GM18870 (cell line): ENCODE data around the gene NR4A1.

Source experiments
- ATAC-seq: cut with Tn5 transposase; IDR thresholded peaks from one replicate; pipeline ENCODE4 v1.9.1; 2021; ENCODE audit warnings: moderate library complexity; ENCODE audit not compliant: unreplicated experiment

NR4A1 gene

GRCh38 chr12:52057638-52058576 lies 6.7 kb downstream of the NR4A1 start:
- ATAC-seq, result no peak

- ATAC-seq, result no peak
Measured at GRCh38 chr12:52058631-52059361, 7.6 kb downstream of the NR4A1 start.

DNA sequence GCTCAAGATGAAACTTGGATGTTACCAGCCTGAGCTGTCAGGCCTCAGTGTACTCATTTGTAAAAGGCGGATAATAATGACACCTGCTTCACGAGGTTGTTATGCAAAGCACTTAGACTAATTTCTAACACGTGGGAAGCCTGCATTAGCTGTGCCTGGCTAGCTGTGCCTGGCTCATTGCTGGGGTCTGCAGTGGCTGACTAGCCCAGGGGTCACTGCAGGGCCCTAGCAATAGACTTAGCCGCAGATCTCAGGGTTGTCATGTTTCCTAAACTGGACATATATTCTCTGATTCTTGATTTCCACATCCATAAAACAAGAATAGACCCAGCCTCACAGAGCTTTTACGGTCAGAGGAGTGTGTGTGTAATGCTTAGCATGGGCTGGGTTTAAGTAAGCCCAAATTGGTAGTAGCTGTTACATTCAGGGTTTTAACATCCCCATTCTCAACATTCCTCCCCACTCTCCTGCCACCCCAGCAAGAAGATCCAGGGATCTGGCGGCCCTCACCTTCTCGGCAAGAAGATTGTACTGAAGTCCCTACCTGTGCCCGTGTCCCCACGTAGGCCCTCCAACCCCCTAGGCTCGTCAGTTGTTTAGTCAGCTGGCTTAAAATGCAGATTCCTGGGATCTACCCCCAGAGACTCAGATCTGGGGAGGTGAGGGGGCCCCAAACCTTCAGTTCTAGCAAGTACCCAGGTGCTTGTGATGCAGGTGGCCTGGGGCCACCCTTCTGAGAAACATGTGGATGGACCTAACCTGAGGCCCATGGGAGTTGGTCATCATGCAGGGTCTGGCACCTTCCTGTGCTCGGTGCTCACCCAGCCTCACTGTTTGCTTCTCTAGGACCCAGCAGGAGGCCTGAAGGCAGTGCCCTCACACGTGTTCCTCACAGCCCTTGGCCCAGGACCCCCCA lies 8.6 kb downstream of the NR4A1 start:
- ATAC-seq, result no peak

- no peak for ATAC-seq
Measured at GRCh38 chr12:52060498-52061177, 9.4 kb downstream of the NR4A1 start.

DNA sequence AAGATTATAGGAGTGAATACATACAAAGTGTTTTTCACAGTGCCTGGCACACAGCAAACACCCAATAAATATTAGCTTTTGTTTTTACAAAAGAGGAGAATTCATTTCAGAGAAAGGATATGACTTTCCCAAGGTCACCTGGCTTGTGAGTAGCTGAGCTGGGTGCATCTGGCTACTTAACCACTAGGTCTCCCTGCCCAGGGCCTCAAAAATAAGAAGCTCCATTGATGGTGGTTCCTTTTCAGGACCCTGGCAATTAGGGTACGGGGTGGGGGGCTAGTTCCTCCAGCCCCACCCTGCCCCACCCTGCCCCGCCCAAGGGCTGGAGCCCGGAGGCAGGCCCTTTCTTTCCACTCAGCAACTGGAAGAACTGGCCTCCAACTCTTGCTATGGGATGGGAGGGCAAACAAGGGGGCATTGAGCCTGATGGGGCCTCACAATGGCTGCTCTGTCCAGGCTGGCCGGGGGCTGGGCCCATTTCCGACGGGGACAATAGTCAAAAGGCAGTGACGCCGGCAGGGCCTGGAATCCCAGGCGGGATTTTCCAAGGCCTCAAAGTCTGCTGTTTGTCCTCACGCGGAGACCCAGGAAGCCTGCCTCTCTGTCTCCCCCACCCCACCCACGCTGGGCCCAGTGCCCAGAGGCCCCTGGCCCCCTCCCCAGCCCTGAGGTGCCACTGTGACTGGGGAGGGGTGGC lies 10.4 kb downstream of the NR4A1 start:
- no peak for ATAC-seq

GRCh38 chr12:52062167-52063081 lies 11.2 kb downstream of the NR4A1 start:
- no peak for ATAC-seq

GRCh38 chr12:52063082-52063924 lies 12.1 kb downstream of the NR4A1 start:
- ATAC-seq, result no peak

GRCh38 chr12:52063981-52064649 lies 12.9 kb downstream of the NR4A1 start:
- no peak for ATAC-seq

DNA sequence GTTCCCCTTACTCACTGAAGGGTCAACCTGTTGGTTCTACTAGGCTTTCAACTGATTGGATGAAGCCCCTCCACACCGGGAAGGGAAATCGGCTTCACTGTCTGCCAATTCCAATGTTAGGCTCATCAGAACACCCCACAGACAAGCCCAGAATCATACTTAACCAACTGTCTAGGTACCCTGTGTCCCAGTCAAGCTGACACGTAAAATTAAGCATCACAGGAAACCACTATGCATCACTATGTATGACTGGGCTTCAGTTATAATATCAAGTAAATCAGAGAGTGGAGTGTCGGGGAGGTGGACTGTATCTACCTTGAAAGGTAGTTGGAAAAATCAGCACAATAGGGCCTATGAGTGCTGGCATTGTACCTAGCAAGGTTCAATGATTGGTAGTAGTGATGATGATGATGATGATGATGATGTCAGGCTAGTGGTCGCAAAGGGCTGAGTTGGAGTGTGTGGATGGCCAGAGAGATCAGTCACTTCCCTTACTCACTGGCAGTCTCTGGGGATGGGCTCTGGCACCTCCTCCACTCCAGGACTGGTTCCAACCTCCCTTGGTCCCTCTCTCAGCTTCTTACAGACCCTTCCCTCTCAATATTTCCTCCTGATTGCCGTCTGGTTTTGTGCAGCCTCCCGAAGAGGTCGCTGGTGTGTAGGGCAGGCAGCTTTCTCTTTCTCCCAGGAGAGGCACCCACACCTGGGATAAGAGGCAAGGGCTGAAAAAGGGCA lies 15.3 kb downstream of the NR4A1 start:
- no peak for ATAC-seq

DNA sequence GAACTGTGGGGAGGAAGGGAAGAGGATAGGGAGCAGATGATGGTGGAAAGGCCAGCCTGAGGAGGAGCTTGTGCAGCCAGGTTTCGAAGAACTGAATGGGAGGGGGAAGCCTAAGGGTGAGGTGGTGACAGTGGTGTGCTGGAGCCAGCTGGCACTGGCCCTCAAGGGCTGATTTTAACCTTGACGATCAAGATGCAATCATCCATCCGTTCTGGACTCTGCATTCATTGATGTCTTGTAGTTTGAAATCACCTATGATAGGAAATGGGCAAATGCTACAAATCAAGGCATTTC lies 15.8 kb downstream of the NR4A1 start:
- ATAC-seq, result no peak

DNA sequence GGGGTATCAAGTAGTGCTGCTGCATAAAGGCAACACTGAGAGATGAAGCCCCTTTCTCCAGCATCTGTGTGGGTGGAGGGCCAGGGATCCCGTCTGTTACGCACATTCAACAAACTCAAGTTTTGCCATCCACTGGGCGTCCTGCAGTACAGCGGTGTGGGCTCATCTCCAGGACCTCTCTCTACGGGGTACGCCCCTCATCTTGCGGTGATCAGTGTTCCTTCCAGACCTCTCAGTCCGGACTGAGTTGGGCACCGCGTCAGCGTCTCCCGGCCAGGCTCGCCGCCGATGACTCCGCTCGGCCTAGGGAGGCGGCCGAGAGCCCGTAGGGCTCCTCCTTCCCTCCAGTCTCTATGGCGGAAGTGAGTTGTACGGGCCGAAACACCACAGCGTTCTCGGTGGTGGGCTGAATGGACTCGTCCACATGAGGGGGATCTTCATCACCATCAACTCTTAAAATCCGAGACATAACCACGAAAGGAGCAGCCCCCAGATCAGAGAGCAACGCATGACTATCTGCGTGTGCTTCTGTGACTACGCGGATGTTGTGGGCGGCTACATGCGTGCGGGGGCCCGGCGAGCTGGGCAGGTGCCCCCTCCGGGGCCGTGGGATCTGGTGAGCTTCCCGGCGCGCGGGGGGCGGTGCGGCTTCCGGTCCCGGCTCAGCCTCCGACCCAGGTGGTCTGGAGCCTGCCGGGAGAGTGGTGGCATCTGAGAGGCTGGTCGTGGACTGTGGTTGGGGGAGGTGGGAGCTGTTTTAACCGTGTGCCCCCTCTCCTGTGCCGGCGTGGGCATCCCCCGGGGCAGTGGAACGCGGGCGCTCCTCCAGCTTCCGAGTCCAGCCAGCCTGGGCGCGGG lies 18.3 kb downstream of the NR4A1 start, which contains the start of gene ATG101:
TSS of gene ATG101 (plus strand) at position 652 of the 858 bp plus-strand sequence. CDS start 3,673 bp downstream, outside the sequence.
- peak; percentile 86 for ATAC-seq

DNA sequence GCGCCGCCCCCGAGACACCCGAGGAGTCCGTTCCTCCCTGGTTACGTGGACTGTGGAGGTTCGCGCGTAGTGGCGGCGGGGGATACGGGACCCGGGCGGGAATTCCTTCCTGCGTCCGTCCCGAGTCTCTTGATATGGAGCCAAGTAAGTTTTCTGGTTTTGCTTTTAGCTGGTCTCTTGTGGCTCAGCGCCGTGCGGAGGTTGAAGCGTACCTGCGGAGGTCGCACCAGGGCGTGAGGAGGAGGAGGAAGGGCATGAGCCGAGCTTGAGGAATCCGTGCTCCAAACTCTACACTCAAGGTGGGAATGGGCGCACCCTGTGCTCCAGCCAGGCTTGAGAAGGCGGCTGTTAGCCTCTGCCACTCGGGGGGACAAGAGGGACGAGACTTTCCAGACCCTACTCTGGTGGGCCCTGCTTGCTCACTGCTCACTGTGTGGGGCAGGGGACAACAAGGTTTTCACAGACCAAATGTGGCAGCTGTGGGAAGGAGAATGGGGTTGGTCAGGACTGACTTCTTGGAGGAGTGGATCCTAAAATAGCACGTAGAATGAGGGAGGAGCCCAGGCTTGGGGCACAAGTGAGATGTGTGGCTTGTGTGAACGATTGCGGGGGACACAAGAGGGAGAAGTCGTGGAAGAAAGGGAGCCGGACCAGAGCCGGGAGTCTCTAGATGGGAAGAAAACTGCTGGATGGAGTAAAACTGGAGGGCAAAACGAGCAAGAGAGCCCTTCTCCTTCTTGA lies 19.1 kb downstream of the NR4A1 start:
- no peak for ATAC-seq

GRCh38 chr12:52073531-52074381 lies 22.5 kb downstream of the NR4A1 start:
- no peak for ATAC-seq
